IPS DF 4.7 (cell line): ENCODE results near the gene GPANK1.

Experiments
- DNase-seq: peaks from one replicate; pipeline ENCODE4 v3.0.0-alpha.2; 2013; ENCODE audit warnings: low spot score; ENCODE audit errors: extremely low read depth

The GPANK1 gene

GRCh38 chr6:31691078-31691463, 26.3 kb upstream of the GPANK1 start:
- DNase-seq, result no peak

GRCh38 chr6:31690231-31691077, 25.7 kb upstream of the GPANK1 start:
- DNase-seq, result no peak

- DNase-seq, result no peak
These were observed 24.7 kb upstream of the GPANK1 start for GRCh38 chr6:31689249-31690110.

GRCh38 chr6:31687860-31688693, 23.3 kb upstream of the GPANK1 start:
- DNase-seq, result no peak

GRCh38 chr6:31687321-31687720, 22.5 kb upstream of the GPANK1 start:
- DNase-seq, result no peak

- DNase-seq, result no peak
These were observed 21.7 kb upstream of the GPANK1 start for GRCh38 chr6:31686483-31686882.

GRCh38 chr6:31683591-31683990, 18.8 kb upstream of the GPANK1 start:
- no peak for DNase-seq

GRCh38 chr6:31681135-31681671, 16.4 kb upstream of the GPANK1 start:
- no peak for DNase-seq

GRCh38 chr6:31680226-31681134, 15.7 kb upstream of the GPANK1 start, which contains the start of gene LY6G5C:
Gene LY6G5C, minus strand, starts transcription at chr6:31681067. Its CDS starts 694 bp downstream, at chr6:31680373.
- no peak for DNase-seq

GRCh38 chr6:31677955-31678354, 13.2 kb upstream of the GPANK1 start:
- no peak for DNase-seq

GRCh38 chr6:31676904-31677303, 12.1 kb upstream of the GPANK1 start:
- no peak for DNase-seq

GRCh38 chr6:31676322-31676903, 11.6 kb upstream of the GPANK1 start:
- no peak for DNase-seq

GRCh38 chr6:31669676-31670075, 4.9 kb upstream of the GPANK1 start, which contains the start of gene LY6G5B:
Gene LY6G5B, plus strand, starts transcription at chr6:31669976. Its CDS starts 975 bp downstream, at chr6:31670951.
- DNase-seq, result no peak

GRCh38 chr6:31666337-31666965, 1.7 kb upstream of the GPANK1 start:
- DNase-seq, result no peak

- no peak for DNase-seq
These were observed 922 bp upstream of the GPANK1 start, which contains the start of gene CSNK2B for GRCh38 chr6:31665501-31666336. Gene CSNK2B, plus strand, starts transcription at chr6:31666080. Its CDS starts 752 bp downstream, at chr6:31666832.

- DNase-seq, result no peak
These were observed 622 bp downstream of the GPANK1 start for GRCh38 chr6:31663961-31664789.
